Osteocyte (in vitro differentiated cells): Measurements from ENCODE around the gene TNFRSF9. TPM values are rescaled to one million over a fixed set of nuclear protein-coding genes. Genes with fewer than 3 reads are reported as not detected.

Experiments
- DNase-seq: peaks from one replicate; pipeline ENCODE4 v3.0.0; 2021; ENCODE audit warnings: mixed read lengths; ENCODE audit not compliant: unreplicated experiment; ENCODE audit errors: extremely low spot score
- H3K27ac Mint-ChIP-seq: one replicate; pipeline ENCODE4 v1.8.0; 2021; ENCODE audit warnings: mild to moderate bottlenecking, mixed read lengths; ENCODE audit not compliant: unreplicated experiment
- H3K27me3 Mint-ChIP-seq: one replicate; pipeline ENCODE4 v1.8.0; 2021; ENCODE audit warnings: mixed read lengths; ENCODE audit not compliant: unreplicated experiment
- H3K36me3 Mint-ChIP-seq: one replicate; pipeline ENCODE4 v1.8.0; 2021; ENCODE audit warnings: mixed read lengths; ENCODE audit not compliant: unreplicated experiment
- H3K4me1 Mint-ChIP-seq: one replicate; pipeline ENCODE4 v1.8.0; 2021; ENCODE audit warnings: mixed read lengths; ENCODE audit not compliant: unreplicated experiment
- H3K4me3 Mint-ChIP-seq: one replicate; pipeline ENCODE4 v1.8.0; 2021; ENCODE audit warnings: mild to moderate bottlenecking, moderate library complexity, mixed read lengths; ENCODE audit not compliant: unreplicated experiment
- H3K9me3 Mint-ChIP-seq: one replicate; pipeline ENCODE4 v1.8.0; 2021; ENCODE audit warnings: mixed read lengths; ENCODE audit not compliant: unreplicated experiment
- CTCF ChIP-seq: fragments of 200-600 bp; sonication (generic); IDR thresholded peaks from 2 replicates; pipeline ENCODE4 v1.5.0; 2021; ENCODE audit warnings: antibody characterized with exemption, mild to moderate bottlenecking, moderate library complexity
- total RNA-seq: library from RNA; stranded (reverse); gene quantifications from 2 replicates; pipeline ENCODE4 v1.2.1, GENCODE V29; 2021

Gene TNFRSF9
- total RNA-seq, 1 donor from 2014 or later = not detected

- H3K9me3 Mint-ChIP-seq = no peaks in the 10 kb centered on the region
- H3K36me3 Mint-ChIP-seq = no peaks in the 10 kb centered on the region
- H3K4me3 Mint-ChIP-seq = no peak overlapping the region
- no peak for TF ChIP-seq CTCF
- no peak for DNase-seq
- no peak overlapping the region for H3K27ac Mint-ChIP-seq
- H3K27me3 Mint-ChIP-seq = peaks cover 25% of the 10 kb centered on the region
- peaks cover 13% of the 10 kb centered on the region for H3K4me1 Mint-ChIP-seq
These were observed 48.8 kb downstream of the TNFRSF9 start for GRCh38 chr1:7891804-7892203.

- TF ChIP-seq CTCF = no peak
- Mint-ChIP-seq H3K27me3 (peaks cover 28% of the 10 kb centered on the region), H3K9me3 (no peaks in the 10 kb centered on the region), H3K4me3 (no peak overlapping the region), H3K36me3 (no peaks in the 10 kb centered on the region), H3K4me1 (peaks cover 13% of the 10 kb centered on the region), H3K27ac (no peak overlapping the region)
- DNase-seq = no peak
These were observed 49.8 kb downstream of the TNFRSF9 start for GRCh38 chr1:7890853-7891252.

GRCh38 chr1:7888248-7889081 is 52.2 kb downstream of the TNFRSF9 start:
- Mint-ChIP-seq H3K4me1 (peaks cover 5% of the 10 kb centered on the region), H3K9me3 (no peaks in the 10 kb centered on the region), H3K4me3 (no peak overlapping the region), H3K36me3 (no peaks in the 10 kb centered on the region), H3K27me3 (peaks cover 28% of the 10 kb centered on the region), H3K27ac (no peak overlapping the region)
- no peak for TF ChIP-seq CTCF
- DNase-seq = no peak

GRCh38 chr1:7886405-7886745 is 54.3 kb downstream of the TNFRSF9 start:
- Mint-ChIP-seq H3K27ac (no peak overlapping the region), H3K36me3 (no peaks in the 10 kb centered on the region), H3K4me3 (no peak overlapping the region), H3K9me3 (no peaks in the 10 kb centered on the region), H3K4me1 (peaks cover 5% of the 10 kb centered on the region), H3K27me3 (peaks cover 25% of the 10 kb centered on the region)
- no peak for TF ChIP-seq CTCF
- DNase-seq = no peak

GRCh38 chr1:7885513-7886404 is 54.9 kb downstream of the TNFRSF9 start:
- Mint-ChIP-seq H3K27me3 (peaks cover 25% of the 10 kb centered on the region), H3K4me1 (peaks cover 5% of the 10 kb centered on the region), H3K9me3 (no peaks in the 10 kb centered on the region), H3K27ac (no peak overlapping the region), H3K36me3 (no peaks in the 10 kb centered on the region), H3K4me3 (no peak overlapping the region)
- no peak for DNase-seq
- no peak for TF ChIP-seq CTCF
